GM19328 (cell line): Measurements from ENCODE around the gene CDH23.

Experiments used
- ATAC-seq: cut with Tn5 transposase; IDR thresholded peaks from one replicate; pipeline ENCODE4 v1.9.1; 2021; ENCODE audit warnings: mild to moderate bottlenecking, moderate library complexity; ENCODE audit not compliant: unreplicated experiment

Gene CDH23

GRCh38 chr10:71437537-71438092 is 40.9 kb downstream of the CDH23 start:
- no peak for ATAC-seq

DNA sequence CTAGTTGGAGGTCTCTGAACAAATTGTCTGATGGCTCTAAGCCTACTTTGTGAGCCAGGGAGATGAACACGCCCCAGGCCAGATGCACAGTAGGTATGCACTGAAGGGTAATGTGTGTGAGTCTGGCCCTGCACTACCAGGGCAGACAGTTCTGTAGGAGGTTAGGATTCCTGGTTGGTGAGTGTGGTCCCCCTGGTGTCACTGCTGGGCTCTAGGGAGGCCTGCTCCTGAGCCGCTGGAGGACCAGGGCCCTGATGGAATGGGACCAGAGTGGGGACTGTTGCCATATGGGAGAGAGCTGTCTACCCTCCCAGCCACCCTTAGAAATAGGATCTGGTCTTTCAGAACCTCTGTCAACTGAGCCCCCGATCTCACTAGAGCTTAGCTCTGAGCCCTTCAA is 42.0 kb downstream of the CDH23 start:
- ATAC-seq: no peak

GRCh38 chr10:71439670-71440425 is 43.1 kb downstream of the CDH23 start:
- no peak for ATAC-seq

DNA sequence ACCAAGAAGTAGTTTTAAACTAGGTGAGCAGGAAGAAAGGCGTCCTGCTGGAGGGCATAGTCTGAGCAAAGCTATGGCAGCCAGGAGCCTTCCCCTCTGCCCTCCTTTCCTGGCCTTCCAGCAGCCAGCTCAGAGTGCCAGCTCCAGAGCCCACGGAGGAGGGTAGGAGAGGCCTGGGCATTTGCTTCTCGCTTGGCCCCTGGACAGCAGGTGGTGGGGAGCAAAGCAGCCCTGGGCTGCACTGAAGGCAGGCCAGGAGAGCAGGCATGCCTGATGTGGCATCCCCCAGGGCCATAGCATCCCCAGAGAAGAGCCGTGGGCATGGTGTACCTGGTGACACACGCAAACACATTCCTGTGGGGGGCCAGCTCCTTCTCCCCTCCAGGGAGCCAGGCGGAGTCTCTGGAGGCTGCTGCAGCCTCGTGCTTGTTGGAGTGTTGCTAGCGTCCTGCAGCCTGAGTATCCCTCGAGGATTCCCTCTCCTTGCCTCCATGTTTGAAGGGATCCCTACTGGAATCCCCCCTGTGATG is 43.9 kb downstream of the CDH23 start:
- ATAC-seq: no peak

- no peak for ATAC-seq
These were observed 45.3 kb downstream of the CDH23 start for GRCh38 chr10:71442000-71442399.

DNA sequence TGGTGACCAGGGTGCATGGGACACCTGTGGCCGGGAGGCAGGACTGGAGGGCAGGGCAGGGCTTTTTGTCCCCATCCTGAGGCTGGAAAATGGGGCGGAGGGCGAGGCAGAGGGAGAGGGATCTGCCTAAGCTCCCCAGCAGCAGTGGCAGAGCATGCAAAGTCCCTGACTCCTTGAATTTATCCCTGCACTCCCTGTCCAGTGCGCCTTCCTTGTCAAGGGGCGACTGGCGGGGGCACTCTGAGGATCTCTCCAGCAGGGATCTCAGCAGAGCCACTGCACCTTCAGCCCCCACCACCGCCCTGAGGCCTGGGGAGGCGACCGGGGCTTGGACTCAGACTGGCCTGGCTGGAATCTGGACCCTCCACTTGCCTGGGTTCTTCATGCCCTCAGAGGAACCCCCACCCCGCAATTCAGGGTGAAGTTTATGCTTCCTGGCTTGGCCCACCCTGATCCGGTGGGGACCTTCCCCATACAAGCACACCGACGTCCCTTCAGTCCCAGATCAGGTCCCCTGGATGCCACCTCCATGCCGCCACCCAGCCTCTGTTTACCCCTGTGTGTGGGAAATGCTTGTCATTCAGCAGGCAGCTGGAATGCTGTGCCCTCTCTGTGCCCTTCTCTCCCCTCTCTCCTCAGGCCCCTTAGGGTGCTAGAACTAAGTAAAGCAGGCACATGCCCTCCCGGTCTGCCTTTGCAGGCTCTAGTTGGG is 46.3 kb downstream of the CDH23 start:
- ATAC-seq: no peak

- no peak for ATAC-seq
These were observed 47.0 kb downstream of the CDH23 start for GRCh38 chr10:71443676-71444075.

DNA sequence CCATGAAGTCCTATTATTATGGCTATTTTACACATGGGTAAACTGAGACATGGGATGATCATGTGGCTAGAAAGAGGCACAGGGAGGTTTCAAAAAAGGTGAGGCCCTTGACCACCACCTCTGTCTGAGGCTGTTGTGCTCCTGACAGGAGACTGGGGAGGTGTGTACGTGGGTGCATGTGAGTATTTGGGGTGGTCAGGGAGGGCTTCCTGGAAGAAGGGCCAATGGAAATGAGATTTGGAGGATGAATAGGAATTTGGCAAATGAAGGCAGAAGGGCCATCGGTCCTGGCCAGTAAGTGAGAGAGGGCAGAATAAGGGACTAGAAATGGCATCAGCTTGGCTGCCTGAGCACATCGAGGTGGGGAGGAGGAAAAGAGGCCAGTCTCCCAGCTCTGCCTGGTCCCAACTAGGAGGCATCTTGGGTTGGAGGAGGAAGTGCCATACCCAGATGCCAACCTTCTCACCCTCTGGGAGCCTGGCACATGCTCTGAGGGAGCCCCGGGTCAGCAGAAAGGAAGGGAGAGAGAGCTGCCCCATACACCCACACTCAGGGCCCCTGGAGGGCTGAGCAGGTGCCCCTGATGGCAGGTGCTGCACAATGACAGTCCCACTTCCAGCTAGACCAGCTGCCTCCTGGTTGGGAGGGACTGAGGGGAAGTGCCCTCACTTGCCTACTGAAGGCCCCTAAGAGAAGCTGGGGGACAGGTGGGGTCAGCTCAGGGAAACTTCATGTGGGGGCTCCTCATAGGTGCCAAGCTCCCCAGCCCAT is 47.7 kb downstream of the CDH23 start:
- ATAC-seq: no peak

- no peak for ATAC-seq
These were observed 51.0 kb downstream of the CDH23 start for GRCh38 chr10:71447676-71448075.

- ATAC-seq: no peak
These were observed 51.4 kb downstream of the CDH23 start for GRCh38 chr10:71448146-71448545.

DNA sequence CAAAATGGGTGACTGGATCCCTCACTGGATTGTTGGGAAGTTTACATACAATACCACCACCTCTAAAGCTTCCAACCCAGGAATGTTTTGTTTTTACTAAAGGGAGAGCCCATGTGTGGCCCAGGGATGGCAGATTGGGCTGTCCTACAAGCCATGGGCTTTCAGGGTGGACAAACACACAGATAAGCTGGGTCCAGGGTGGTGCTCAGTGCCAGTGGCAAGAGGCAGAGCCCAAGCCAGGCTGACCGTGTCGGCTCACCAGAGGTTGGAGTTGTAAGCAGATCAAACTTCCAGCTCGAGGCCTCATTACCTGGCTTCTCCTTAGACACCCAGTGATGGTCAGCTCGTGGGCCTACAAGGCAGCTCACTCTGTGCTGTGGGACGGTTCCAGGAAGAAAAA is 52.3 kb downstream of the CDH23 start:
- ATAC-seq: no peak

DNA sequence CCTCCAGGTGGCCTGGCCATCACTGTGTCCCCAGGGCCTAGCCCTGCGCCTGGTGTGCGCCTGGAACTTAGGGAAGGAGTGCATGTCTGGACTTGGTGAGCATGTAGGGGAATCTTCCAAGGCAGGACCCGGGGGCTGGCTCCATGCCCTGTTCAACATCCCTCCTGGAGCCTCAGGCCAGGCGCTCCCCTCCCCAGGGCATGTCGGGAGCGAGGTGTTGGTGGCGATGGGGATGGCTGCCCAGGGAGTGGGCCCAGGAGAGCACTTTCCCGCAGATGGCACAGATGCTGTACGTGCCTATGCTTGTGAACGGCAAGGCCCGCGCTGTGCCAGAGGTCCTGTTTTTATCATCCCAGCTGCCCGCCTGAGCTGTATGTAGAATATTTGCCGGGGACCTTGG is 55.0 kb downstream of the CDH23 start:
- no peak for ATAC-seq

DNA sequence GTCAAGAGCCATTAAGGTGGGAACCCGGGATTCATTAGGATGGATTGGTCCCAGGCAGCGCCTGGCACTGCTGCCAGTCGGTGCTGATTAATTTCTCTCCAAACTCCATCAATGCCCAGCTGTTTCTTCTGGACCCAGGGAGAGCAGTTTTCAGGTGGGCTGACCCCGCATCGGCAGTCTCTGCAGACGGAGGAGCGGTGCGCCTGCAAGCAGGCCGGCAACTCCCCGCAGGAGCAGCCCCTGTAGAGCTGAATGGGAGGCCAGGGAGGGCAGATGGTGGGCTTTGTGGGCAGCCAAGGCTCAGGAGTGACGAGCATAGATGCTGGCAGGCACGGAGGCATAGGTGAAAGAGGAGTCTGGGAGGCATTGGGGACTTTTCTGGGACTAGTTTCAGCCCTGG is 56.5 kb downstream of the CDH23 start:
- ATAC-seq: no peak

- no peak for ATAC-seq
These were observed 57.6 kb downstream of the CDH23 start for GRCh38 chr10:71454347-71454746.

GRCh38 chr10:71455035-71455434 is 58.3 kb downstream of the CDH23 start:
- ATAC-seq: no peak

DNA sequence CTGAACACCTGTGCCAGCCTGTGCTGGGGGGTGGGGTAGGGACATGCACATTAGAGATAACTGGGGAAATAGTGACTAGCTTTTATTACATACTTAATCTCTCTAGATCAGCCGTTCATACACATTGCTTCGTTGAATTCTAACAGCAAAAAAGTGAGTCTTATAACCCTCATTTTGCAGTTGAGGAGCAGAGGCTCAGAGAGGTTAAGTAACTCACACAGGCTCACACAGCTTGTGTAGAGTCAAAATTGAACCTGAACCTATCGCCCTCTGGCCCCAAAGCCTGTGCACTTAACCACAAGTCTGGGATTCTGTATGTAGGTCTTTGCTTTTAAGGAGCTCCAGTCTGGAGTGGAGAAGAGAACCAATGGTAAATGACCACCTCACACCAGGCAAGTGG is 59.9 kb downstream of the CDH23 start:
- ATAC-seq: no peak

DNA sequence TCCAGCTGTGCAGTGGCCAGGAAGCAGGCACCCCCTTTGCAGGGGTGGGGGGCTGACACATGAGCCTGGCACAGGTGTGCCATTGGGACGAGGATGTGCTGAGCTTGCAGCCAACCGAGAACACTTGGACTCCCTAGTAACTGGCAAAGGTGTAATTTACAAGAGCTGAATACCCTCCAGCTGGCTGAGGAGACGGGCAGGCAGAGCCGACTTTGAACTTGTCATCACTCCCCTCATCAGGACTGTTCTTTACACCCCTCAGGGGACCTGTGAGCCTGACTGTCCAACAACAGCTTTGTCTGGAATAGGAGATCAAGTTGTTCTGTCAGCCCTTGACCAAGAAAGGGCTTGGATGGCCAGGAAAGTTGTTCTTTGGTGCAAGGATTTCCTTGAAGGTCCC is 61.2 kb downstream of the CDH23 start:
- ATAC-seq: no peak

DNA sequence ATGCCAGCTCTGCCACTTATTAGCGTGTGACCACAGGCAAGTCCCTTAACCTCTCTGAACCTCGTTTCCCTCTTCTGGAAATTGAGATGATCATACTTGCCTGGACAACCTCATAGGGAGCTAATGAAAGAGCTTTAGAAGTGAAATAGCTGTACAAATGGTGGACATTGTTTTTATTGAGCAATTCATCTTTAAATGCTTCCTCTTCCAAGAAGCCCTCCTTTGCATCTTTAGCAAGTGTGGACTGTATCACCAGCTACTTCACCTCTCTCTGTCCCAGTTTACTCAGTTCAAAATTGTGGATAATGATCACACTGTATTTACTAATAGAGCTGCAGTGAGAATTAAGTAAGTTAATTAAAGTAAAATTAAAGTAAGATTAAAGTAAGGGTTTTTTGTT is 61.7 kb downstream of the CDH23 start:
- ATAC-seq: no peak

- ATAC-seq: no peak
These were observed 62.8 kb downstream of the CDH23 start for GRCh38 chr10:71459513-71459912.

GRCh38 chr10:71460615-71461014 is 63.9 kb downstream of the CDH23 start:
- ATAC-seq: no peak

GRCh38 chr10:71461457-71461856 is 64.7 kb downstream of the CDH23 start:
- ATAC-seq: no peak
